PC-9 (cell line): ENCODE measurements around the gene ALDH4A1. TPM values are rescaled to one million over a fixed set of nuclear protein-coding genes. Genes with fewer than 3 reads are reported as not detected.
A peak's percentile ranks its signal among the peaks of the same experiment; 100 is the strongest.

Experiments used
- BruUV-seq: library from RNA; stranded (reverse); fragments of 400-500 nt; replicated peaks from 2 replicates; lab custom pipeline; 2021; lab: Mats Ljungman, UMichigan
- CTCF ChIA-PET: fragments of 300-600 bp; sonication (Branson Sonifier 250); formaldehyde crosslinking; loops from one replicate; lab custom pipeline; 2022; ENCODE audit warnings: antibody characterized with exemption; lab: Charles Lee
- POLR2A ChIA-PET: fragments of 300-600 bp; sonication (Branson Sonifier 250); formaldehyde crosslinking; loops from one replicate; lab custom pipeline; 2022; ENCODE audit warnings: antibody characterized with exemption; ENCODE audit not compliant: unreplicated experiment; lab: Charles Lee
- DNase-seq, 2 experiments: peaks; one replicate each; pipeline versions ENCODE4 v3.0.0 to v3.0.0-alpha.2; 2015 to 2022; ENCODE audit warnings: mixed read lengths in 1 of 2
- H2AFZ ChIP-seq: fragments of 200-600 bp; sonication (generic); 2 replicates; pipeline ENCODE4 v1.8.1; 2017; ENCODE audit warnings: antibody characterized with exemption
- H3F3A ChIP-seq: fragments of 200-600 bp; sonication (generic); 2 replicates; pipeline ENCODE4 v1.8.1; 2017; ENCODE audit warnings: antibody characterized with exemption, mild to moderate bottlenecking, low read depth; ENCODE audit not compliant: insufficient read depth
- H3K27ac ChIP-seq: fragments of 200-600 bp; sonication (generic); 2 replicates; pipeline ENCODE4 v1.6.1; 2016; ENCODE audit warnings: mixed run types
- H3K27me3 ChIP-seq: fragments of 200-600 bp; sonication (generic); 2 replicates; pipeline ENCODE4 v1.6.1; 2016; ENCODE audit warnings: low read depth, mixed run types; ENCODE audit not compliant: insufficient read depth
- H3K36me3 ChIP-seq: fragments of 200-600 bp; sonication (generic); 2 replicates; pipeline ENCODE4 v1.6.1; 2016; ENCODE audit warnings: low read depth, mixed run types
- H3K4me1 ChIP-seq: fragments of 200-600 bp; sonication (generic); replicated peaks from 2 replicates; pipeline ENCODE4 v1.6.1; 2016; ENCODE audit warnings: mixed run types; ENCODE audit not compliant: insufficient read depth
- H3K4me2 ChIP-seq: fragments of 200-600 bp; sonication (generic); 2 replicates; pipeline ENCODE4 v1.6.1; 2017; ENCODE audit warnings: mixed run types
- H3K4me3 ChIP-seq: fragments of 200-600 bp; sonication (generic); 2 replicates; pipeline ENCODE4 v1.6.1; 2016; ENCODE audit warnings: mixed run types
- H3K79me2 ChIP-seq: fragments of 200-600 bp; sonication (generic); 2 replicates; pipeline ENCODE4 v1.6.1; 2017; ENCODE audit warnings: low read depth, mixed run types
- H3K9me2 ChIP-seq: fragments of 200-600 bp; sonication (generic); 2 replicates; pipeline ENCODE4 v1.8.1; 2017; ENCODE audit warnings: mild to moderate bottlenecking; ENCODE audit not compliant: insufficient read depth
- H3K9me3 ChIP-seq: fragments of 200-600 bp; sonication (generic); 2 replicates; pipeline ENCODE4 v1.8.1; 2016; ENCODE audit warnings: low read depth; ENCODE audit not compliant: insufficient read depth
- H4K20me1 ChIP-seq: fragments of 200-600 bp; sonication (generic); 2 replicates; pipeline ENCODE4 v1.8.1; 2017; ENCODE audit not compliant: insufficient read depth
- EZH2 ChIP-seq: fragments of 200-600 bp; sonication (generic); IDR thresholded peaks from 2 replicates; pipeline ENCODE4 v1.8.0; 2017; ENCODE audit warnings: antibody characterized with exemption, low read depth
- intact Hi-C: fragments of 100-400 bp; cut with micrococcal nuclease; formaldehyde crosslinking; loops from one replicate; pipeline ENCODE4 v1.10.0; 2022; ENCODE audit not compliant: unreplicated experiment
- total RNA-seq: library from RNA; stranded (reverse); gene quantifications from 2 replicates; pipeline ENCODE4 v1.2.3, GENCODE V29; 2021
- TF ChIP-seq, protein P1 (sequence below): fragments of 200-600 bp; sonication (generic); conservative IDR thresholded peaks from 2 replicates; pipeline ENCODE4 v1.6.1; 2017; ENCODE audit warnings: mixed run types, antibody characterized with exemption, mild to moderate bottlenecking, moderate library complexity

Gene ALDH4A1
- total RNA-seq, 1 experiment from 2014 or later, result 15.0 TPM

GRCh38 chr1:18928985-18929384 is 26.6 kb upstream of the ALDH4A1 start:
- no peak overlapping the region for H3K27ac ChIP-seq
- no peak overlapping the region for H3K4me3 ChIP-seq
- H3K9me3 ChIP-seq, result no peaks in the 10 kb centered on the region
- no peak overlapping the region for H2AFZ ChIP-seq
- no TSS peak for BruUV-seq
- H3K27me3 ChIP-seq, result no peaks in the 10 kb centered on the region
- intact Hi-C loops, result no loop called here
- H3K36me3 ChIP-seq, result no peaks in the 10 kb centered on the region
- no peak for DNase-seq
- POLR2A ChIA-PET, result no interaction called here
- H3K9me2 ChIP-seq, result no peaks in the 10 kb centered on the region
- no peaks in the 10 kb centered on the region for H4K20me1 ChIP-seq
- CTCF ChIA-PET, result no interaction called here
- peaks cover 45% of the 10 kb centered on the region for H3K79me2 ChIP-seq
- peaks cover 52% of the 10 kb centered on the region for H3K4me1 ChIP-seq
- TF ChIP-seq, protein P1, sequence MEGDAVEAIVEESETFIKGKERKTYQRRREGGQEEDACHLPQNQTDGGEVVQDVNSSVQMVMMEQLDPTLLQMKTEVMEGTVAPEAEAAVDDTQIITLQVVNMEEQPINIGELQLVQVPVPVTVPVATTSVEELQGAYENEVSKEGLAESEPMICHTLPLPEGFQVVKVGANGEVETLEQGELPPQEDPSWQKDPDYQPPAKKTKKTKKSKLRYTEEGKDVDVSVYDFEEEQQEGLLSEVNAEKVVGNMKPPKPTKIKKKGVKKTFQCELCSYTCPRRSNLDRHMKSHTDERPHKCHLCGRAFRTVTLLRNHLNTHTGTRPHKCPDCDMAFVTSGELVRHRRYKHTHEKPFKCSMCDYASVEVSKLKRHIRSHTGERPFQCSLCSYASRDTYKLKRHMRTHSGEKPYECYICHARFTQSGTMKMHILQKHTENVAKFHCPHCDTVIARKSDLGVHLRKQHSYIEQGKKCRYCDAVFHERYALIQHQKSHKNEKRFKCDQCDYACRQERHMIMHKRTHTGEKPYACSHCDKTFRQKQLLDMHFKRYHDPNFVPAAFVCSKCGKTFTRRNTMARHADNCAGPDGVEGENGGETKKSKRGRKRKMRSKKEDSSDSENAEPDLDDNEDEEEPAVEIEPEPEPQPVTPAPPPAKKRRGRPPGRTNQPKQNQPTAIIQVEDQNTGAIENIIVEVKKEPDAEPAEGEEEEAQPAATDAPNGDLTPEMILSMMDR, result no peak
- TF ChIP-seq EZH2, result no peak
- H3F3A ChIP-seq, result peaks cover 16% of the 10 kb centered on the region; the same call in 1 of the 2 replicates
- H3K4me2 ChIP-seq, result no peak overlapping the region

GRCh38 chr1:18928406-18928805 is 26.1 kb upstream of the ALDH4A1 start:
- no peak for DNase-seq
- no peaks in the 10 kb centered on the region for H4K20me1 ChIP-seq
- H3K4me2 ChIP-seq, result peak overlapping the region; percentile 82
- no peaks in the 10 kb centered on the region for H3K9me3 ChIP-seq
- no peaks in the 10 kb centered on the region for H3K36me3 ChIP-seq
- H2AFZ ChIP-seq, result no peak overlapping the region
- H3K4me1 ChIP-seq, result peaks cover 55% of the 10 kb centered on the region
- POLR2A ChIA-PET, result no interaction called here
- H3F3A ChIP-seq, result peaks cover 16% of the 10 kb centered on the region; the same call in 1 of the 2 replicates
- no peak for TF ChIP-seq EZH2
- TF ChIP-seq, protein P1, result no peak
- no peak overlapping the region for H3K4me3 ChIP-seq
- CTCF ChIA-PET, result no interaction called here
- H3K27me3 ChIP-seq, result no peaks in the 10 kb centered on the region
- H3K79me2 ChIP-seq, result peaks cover 46% of the 10 kb centered on the region
- no TSS peak for BruUV-seq
- H3K27ac ChIP-seq, result peak overlapping the region; percentile 92
- intact Hi-C loops, result no loop called here
- no peaks in the 10 kb centered on the region for H3K9me2 ChIP-seq

- Histone ChIP-seq H2AFZ (no peak overlapping the region), H3K4me2 (peak overlapping the region; percentile 82), H3K27ac (peak overlapping the region; percentile 92), H3K9me3 (no peaks in the 10 kb centered on the region), H3F3A (peaks cover 13% of the 10 kb centered on the region; the same call in 1 of the 2 replicates), H4K20me1 (no peaks in the 10 kb centered on the region), H3K36me3 (no peaks in the 10 kb centered on the region), H3K27me3 (no peaks in the 10 kb centered on the region), H3K9me2 (no peaks in the 10 kb centered on the region), H3K4me3 (peak overlapping the region; percentile 52; the same call in 1 of the 2 replicates), H3K4me1 (peaks cover 55% of the 10 kb centered on the region), H3K79me2 (peaks cover 52% of the 10 kb centered on the region)
- DNase-seq, result peak; percentile 46 to 49
- no TSS peak for BruUV-seq
- ChIA-PET POLR2A (interaction anchor here (0.7 to 1.5 kb wide), 2 partner anchors 28 to 82 kb away, joined by 5 to 25 read pairs; no protein-coding TSS in a partner anchor), CTCF (interaction anchor here (0.8 kb wide), 1 partner anchor 14 kb away, joined by 3 read pairs; no protein-coding TSS in a partner anchor)
- intact Hi-C loops, result loop anchor here (2.0 kb wide), 1 partner anchor 13 kb away; no protein-coding TSS in a partner anchor
- TF ChIP-seq, protein P1, result no peak
- no peak for TF ChIP-seq EZH2
These were observed 25.4 kb upstream of the ALDH4A1 start for GRCh38 chr1:18927654-18928272.
